HUDEP-2 (cell line): ENCODE data around the gene CPT1A.

Source experiments
- DNase-seq, 76 experiments: peaks; one replicate each; lab custom pipeline; 2025; ENCODE audit not compliant: unreplicated experiment in 76 of 76; lab: John Stamatoyannopoulos, UW

The CPT1A gene

DNA sequence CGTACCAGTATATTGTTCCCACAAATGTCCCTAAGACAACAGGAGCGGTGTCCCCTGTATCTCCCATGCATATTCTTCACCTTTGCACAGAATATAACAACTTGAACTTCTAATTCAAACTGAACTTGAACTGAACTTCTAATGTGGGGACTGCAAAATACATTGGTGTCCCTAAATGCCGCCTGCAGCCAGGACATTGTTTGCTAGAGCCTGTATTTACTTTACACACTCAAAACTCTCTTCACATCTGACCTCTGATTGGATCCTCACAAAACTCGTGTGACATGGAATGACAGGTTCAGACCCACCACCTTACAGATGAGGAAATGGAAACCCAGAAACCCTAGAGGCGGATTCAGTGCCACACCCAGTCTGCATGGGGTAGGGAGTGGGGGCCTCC is 6.4 kb downstream of the CPT1A start:
- DNase-seq, result no peak

DNA sequence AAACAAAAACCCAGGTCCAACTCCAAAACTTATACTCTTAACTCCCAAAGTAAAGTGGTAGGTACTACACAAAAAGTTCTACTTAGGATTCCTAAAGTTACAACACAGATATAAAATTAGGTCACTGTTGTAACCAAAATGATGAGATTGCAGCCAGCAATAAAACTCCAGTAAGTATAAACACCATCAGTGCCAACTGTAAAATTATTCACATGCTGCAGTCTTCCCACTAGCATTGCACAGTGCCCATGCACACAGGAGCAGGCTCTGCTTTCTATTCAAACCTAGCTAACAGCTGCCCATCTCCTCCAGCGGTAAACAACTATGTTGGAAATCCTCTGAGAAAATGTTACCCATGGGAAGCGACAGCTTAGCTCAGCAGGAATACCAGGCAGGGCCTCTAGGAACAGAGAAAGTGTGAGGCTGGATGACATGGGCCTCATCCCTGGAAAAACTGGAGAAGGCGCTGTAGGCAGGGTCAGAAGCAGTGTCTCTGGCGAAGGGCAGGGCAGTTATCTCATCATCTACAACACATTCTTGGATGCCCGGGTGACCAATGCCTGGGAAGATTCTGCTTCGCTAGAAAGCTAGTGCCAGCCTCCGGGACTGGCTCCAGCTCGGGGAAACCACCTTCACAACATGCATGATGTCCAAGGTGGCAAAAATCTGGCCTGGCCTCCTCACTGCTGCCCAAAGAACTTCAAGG is 9.1 kb downstream of the CPT1A start:
- no peak for DNase-seq

DNA sequence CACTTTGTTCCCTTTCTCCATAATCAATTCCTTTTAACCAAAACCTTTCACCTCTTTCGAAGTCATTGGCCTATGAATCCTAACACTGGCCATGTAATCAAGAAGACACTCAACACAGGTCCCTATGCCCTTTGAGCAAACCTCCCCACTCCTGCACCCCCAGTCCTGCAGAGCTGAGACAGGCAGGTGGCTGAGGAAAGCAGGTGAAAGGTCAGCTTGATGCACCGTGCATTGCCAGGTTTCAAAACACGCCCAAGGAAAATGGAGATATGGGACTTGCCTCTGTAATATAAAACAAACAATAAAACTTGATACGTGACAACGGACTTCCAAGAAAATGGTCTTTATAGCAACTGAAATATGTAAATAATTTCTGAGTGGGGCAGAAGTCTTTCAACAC is 10.6 kb downstream of the CPT1A start:
- DNase-seq, result no peak

DNA sequence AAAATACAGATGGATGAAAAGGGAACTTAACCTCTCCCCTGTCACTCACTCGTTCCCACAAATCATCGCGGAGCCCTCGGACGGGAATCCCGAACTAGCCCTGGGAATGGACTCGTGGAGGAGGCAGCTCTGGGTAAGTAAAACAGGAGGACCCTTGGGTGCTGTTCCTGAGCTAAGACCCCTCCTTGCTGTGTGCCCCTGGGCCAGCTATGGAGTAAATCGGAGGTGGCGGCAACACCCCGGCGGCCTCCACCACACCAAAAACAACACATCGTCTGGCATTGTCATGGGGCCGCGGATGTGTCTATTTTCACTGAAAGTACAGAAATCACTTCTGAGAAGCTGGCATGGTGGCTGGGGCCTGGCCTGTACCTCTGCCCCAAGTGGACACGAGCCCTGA is 12.1 kb downstream of the CPT1A start:
- no peak for DNase-seq

DNA sequence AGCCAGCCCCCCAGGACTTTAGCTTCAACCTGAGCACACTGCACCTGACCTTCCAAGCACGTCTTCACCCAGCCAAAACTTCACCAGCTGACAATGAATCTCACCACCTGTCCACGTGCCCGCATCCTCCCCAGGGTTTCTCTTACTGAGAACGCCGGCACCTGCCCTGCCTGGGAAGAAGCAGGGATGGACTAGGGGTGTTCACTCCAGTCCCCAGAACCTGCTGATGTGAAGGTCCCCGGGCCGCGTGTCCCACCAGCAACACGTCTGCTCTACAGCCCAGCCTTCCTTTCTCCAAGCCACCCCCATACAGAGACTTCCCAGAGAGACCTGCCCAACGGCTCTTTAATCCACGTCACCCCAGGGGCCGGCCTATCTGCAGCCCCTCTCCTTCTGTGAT is 12.8 kb downstream of the CPT1A start:
- DNase-seq, result no peak

DNA sequence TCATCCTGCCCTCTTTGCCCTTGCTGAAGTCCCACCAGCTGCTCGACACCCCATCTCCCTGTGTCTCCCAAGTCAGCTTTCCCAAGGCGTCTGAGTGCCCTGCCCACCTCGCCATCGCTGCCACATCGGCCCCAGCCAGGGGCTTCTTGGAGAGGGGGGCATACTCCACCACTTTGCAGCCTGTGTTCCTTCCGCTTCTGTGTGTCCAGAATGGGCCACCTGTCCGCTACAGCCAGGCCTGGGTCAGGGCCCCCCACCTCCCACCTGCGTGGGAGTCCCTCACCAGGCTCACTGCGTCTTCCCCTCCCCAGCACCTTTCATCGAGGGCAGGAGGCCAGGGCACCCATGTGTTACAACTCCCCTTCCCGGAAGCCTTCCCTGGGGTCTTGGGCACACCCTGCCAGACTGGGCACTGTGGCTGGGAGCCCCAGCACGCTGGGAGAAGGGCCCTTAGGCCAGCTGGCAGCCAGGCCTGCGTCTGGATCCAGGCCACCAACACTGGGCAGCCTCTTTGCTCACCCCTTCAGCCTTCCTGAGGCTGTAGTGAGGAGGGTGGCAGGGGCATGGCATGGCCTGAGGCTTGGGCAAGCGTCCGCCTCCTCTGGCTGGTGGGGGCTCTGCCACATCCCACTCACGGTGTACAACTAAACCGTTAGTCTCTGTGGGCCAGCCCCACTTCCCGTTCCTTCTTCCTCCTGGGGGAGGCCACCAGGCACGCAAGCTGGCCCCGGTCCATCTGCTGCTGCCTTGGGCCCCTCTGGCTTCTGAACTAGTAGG is 13.4 kb downstream of the CPT1A start:
- DNase-seq, result peak in 5 of 76 experiments; percentile 6 to 10 (median 8)

DNA sequence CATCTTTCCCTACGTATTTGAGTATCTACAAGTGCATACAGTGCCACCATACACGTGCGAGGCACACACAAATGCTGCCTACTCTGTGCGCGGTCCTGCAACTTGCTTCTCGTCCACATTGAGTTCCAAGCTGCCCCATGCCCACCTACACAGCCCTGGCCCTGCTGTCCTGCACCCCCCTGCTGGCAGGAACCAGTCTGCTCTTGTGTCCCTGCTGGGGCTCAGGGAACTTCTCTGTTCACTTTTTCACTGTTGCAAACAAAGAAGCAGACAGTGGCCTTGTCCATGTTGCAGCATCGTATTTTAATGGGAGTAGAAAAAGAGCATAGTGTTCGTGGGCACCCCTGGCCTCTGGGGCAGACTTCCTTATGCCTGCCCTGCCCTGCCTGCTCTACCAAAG is 14.0 kb downstream of the CPT1A start:
- peak in 3 of 76 experiments; percentile 8 to 16 (median 15) for DNase-seq

DNA sequence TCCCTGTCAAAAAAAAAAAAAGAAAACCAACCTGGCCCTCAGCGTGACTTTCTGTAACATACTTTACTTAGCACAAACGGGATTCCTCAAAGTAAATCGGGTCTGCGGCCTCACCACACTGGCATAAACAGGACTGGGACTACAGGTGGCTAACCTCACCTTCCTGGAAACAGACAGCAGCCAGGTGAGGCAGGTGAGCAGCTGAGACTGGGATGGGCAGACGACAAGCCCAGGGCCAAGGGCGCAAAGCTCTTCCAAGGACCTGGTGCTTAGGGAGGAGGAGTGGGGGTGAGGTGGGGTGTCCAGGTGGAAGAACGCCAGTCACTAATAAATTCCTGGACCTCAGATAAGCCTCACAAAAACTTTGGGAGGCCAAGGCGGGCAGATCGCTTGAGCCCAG is 15.0 kb downstream of the CPT1A start:
- DNase-seq, result no peak

DNA sequence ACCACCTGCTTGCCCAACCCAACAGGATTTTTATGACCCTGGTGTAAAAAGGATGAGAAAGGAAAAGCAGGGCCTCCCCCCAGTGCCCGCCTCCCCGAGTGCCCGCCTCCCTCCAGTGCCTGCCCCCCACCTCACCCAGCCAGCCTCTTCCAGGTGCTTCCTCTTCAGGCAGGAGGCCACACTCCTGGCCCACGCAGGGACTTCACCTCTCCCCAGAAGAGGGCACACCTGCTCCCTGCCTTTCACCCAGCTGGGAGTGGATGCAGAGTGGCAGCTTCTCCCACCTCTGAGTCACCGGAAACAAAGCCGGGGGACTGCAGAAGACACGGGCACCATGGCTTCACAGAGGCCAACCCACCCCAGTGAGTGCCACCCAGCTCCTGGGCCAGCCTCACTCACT is 16.1 kb downstream of the CPT1A start:
- DNase-seq, result peak in 50 of 76 experiments; percentile 12 to 67 (median 36)

DNA sequence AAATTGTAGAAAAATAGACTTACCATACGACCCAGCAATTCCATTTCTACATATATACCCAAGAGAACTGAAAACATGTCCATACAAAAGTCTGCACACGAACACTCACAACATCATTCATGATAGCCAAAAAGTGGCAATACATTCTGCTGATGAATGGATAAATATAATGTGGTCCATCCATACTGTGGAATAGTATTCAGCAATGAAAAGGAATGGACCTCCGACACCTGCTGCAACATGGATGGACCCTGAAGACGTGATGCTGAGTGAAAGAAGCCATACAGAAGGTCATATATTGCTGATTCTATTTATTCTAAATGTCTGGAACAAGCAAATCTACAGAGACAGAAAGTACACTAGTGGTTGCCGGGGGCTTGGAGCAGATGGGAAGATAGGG is 19.2 kb downstream of the CPT1A start:
- no peak for DNase-seq

DNA sequence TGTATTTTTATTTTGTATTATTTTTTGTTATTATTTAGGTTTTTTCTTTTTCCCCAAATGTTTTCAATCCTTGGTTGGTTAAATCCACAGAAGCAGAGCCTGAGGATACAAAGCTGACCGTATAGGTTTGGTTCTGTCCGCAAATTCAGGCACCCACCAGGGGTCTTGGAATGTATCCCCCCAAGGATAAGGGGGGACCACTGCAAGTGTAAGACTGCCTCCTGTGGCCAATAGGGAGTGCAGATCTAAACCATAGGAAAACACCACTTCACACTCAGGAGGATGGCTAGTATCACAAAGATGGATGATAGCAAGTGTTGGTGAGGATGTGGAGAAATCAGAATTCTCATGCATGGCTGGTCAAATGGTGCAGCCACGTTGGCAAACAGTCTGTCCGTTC is 20.0 kb downstream of the CPT1A start:
- no peak for DNase-seq

DNA sequence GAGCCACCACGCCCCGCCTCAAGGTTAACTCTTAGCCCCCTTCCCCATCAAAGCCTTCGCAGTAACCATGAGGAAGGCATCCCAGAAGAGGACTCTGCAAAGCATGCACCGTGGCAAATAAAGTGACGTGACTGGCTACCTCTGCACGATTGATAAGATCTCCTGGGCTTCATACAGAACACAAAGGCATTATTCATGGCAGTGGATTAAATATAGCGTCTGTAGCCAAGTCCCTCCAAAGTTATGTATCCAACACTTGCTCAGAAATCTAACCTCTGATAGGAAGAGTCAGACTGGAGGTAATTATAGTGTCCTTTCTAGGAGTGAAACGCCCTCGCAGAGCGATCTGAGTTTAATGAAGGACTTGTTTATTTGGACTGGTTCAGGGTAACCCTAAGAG is 22.4 kb downstream of the CPT1A start:
- no peak for DNase-seq

DNA sequence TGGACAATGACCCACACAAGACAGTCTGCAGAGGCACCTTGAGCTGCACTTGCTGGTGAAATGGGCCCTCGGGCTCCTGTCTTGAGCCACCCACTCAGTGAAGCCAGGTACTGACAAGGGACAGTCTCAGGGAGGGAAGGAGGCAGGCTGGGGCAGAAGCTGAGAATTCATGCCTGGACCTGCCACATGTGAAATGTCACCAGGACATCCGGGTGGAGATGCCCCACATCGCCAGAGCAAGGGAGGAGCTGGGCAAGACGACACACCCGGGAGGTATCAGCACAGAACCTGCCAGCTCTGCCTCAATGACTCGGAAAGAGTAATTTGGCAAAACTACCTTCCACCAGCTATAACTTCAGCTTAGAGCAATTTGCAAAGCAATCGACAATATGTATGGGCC is 23.5 kb downstream of the CPT1A start:
- DNase-seq, result no peak

DNA sequence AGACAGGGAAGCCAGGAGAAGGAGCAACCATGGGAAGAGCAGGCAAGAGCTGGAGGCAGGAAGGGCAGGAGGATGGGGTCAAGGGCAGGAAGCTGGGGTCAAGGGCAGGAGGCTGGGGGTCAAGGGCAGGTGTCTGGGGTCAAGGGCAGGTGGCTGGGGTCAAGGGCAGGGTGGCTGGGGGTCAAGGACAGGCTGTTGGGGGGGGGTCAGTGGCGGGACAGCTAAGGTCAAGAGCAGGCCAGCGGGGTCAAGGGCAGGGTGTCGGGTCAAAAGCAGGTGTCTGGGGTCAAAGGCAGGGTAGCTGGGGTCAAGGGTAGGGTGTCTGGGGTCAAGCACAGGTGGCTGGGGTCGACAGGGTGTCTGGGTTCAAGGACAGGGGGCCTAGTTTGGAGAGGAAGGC is 24.2 kb downstream of the CPT1A start:
- no peak for DNase-seq

DNA sequence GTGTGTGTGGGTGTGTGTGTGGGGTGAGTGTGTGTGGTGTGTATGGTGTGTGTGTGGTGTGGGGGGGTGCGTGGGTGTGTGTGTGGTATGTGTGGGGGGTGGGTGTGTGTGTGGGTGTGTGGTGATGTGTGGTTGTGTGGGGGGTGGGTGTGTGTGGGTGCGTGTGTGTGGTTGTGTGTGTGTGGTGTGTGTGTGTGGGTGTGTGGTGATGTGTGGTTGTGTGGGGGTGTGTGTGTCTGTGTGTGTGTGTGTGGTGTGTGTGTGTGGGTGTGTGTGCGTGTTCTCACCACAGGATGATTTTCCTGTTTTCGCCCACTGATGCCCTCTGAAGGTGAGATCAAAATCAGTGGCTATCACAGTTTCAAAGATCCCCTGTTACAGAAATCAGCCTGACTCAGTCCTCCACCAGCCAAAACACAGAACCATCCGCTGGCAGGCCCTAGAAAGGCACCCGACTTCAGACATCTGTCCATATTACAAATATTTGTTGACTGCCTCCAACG is 24.7 kb downstream of the CPT1A start:
- peak in 21 of 76 experiments; percentile 10 to 59 (median 27) for DNase-seq

DNA sequence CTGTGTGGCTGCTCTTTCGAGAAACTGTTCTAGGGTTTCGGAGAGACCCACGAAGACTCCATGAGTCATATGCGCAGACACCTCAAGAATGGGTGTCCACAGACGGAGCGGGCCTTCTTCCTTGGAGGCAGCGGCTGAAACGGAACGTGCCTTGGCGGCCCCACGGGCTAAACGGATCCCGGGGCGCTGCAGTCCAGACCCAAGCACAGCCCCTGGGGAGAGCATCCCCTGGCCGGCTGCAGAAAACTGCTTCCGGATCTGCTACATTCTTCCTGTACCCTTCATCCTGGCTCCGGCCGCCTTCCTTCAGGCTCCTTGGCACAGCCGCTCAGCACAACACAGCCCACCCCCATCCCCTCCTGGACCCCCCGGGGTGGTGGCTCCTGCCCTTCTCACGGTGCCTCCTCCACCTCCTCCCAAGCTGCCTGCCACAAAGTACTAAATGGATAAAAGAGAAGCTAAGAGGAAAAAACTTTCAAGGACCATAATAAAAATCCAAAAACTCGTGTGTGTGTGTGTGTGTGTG is 25.4 kb downstream of the CPT1A start:
- DNase-seq, result no peak

DNA sequence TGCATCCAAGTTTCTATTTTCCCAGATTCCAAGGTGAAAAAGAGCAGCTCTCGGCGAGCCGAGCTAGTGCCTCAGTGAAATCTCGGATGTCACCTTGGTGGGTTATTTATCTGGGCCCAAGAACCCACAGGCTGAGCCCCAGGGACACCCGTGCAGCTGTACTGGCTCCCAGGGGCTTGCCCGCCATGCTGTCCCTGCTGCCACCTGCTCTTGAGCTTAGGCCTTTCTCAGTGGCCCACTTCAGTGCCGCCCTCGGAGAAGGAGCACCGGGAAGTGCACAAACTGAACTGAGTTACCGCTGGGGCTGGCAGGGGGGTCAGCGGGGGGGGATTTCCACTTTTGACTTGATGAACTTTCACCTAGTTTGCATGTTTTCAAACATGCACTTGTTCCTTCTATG is 27.9 kb downstream of the CPT1A start:
- no peak for DNase-seq

DNA sequence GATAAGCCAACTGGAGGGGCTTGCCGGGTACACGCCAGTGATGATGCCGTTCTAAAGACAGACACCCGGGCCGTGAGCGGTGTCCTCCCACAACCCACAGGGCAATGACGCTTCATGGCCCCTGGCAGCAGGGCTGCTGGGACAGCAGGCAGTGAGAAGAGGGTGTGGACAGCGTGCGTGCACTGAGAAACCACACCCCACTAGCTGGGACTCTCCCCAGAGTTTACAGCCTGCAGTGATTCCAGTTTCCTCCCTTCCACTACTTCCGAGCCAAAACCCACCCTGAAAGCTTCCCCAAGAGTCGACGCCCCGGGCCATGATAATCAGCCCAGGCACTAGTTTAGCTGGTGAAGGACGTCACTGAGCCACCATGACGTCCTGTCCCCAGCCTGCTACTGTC is 29.2 kb downstream of the CPT1A start:
- DNase-seq, result peak in 30 of 76 experiments; percentile 7 to 60 (median 24)

DNA sequence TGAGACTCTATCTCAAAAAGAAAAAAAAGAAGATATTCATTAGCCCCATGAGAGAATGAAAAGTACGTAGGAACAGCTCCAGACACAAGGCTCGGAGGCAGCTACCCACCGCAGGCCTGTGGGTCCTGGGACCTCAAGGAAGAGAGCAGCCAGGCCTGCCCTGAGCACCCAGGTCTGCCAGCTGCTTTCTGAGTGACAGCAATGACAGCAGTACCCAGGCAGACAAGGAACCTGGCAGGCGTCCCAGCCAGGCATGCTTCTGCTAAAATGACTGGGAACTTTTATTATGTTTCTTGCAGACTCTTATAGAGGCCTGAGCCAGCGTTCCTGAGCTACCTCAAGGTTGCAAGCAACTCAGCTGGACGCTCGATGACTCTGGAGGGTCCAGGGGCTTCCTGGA is 31.6 kb downstream of the CPT1A start:
- peak in 54 of 76 experiments; percentile 4 to 71 (median 28) for DNase-seq

DNA sequence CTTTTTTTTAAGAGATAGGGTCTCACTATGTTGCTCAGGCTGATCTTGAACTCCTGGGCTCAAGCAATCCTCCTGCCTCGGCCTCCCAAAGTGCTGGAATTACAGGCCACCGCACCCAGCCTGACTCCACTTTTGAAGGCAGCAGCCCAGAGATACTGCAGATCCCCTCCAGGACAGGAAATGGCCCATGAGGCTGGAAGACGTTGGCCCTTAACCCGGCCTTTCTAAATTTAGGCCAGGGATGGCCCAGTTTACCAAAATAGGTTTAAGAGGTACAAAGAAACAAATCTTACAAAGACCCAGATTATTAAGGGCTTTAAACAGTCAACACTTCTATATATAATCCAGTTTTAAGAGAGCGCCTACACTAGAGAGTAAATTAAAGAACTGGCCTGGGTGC is 32.2 kb downstream of the CPT1A start:
- no peak for DNase-seq

DNA sequence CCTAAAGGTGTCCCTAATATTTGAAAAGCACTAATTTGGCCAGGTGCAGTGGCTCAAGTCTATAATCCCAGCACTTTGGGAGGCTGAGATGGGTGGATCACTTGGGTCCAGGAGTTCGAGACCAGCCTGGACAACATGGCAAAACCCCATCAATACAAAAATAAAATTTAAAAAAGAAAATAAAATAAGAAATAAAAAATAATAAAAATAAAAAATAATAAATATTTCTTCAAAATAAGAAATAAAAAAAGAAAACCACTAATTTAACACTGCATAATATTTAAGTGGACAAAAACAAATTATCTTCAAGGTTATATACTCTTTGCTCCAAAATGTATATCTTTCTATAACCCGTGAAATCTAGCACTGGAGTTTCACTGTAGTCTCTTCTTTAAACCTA is 32.9 kb downstream of the CPT1A start:
- no peak for DNase-seq
